Endothelial cell (in vitro differentiated cells): Measurements from ENCODE around the gene IL17REL. TPM values are rescaled to one million over a fixed set of nuclear protein-coding genes. Genes with fewer than 3 reads are reported as not detected.
"Not testable (repeated sequence)": the region's sequence is repeated elsewhere in the genome, so short reads cannot be mapped to it uniquely, and the experiment has no call there.

ENCODE experiments used
- DNase-seq: peaks from one replicate; pipeline ENCODE4 v3.0.0; 2021; ENCODE audit warnings: low spot score
- H3K27ac Mint-ChIP-seq: one replicate; pipeline ENCODE4 v1.8.0; 2021; ENCODE audit warnings: mixed read lengths, inconsistent platforms; ENCODE audit not compliant: unreplicated experiment
- H3K27me3 Mint-ChIP-seq: one replicate; pipeline ENCODE4 v1.8.0; 2021; ENCODE audit warnings: mild to moderate bottlenecking, moderate library complexity, mixed read lengths, inconsistent platforms; ENCODE audit not compliant: unreplicated experiment
- H3K36me3 Mint-ChIP-seq: one replicate; pipeline ENCODE4 v1.8.0; 2021; ENCODE audit warnings: mild to moderate bottlenecking, low read depth, mixed read lengths, inconsistent platforms; ENCODE audit not compliant: unreplicated experiment
- H3K4me1 Mint-ChIP-seq: one replicate; pipeline ENCODE4 v1.8.0; 2021; ENCODE audit warnings: mild to moderate bottlenecking, mixed read lengths, inconsistent platforms; ENCODE audit not compliant: unreplicated experiment
- H3K4me3 Mint-ChIP-seq: one replicate; pipeline ENCODE4 v1.8.0; 2021; ENCODE audit warnings: mild to moderate bottlenecking, mixed read lengths, inconsistent platforms; ENCODE audit not compliant: unreplicated experiment
- H3K9me3 Mint-ChIP-seq: one replicate; pipeline ENCODE4 v1.8.0; 2021; ENCODE audit warnings: mixed read lengths, inconsistent platforms; ENCODE audit not compliant: unreplicated experiment
- CTCF ChIP-seq: fragments of 200-600 bp; sonication (generic); IDR thresholded peaks from one replicate; pipeline ENCODE4 v1.5.0; 2021; ENCODE audit warnings: antibody characterized with exemption; ENCODE audit not compliant: unreplicated experiment
- total RNA-seq: library from RNA; stranded (reverse); fragmentation: NEBNext Ultra II Directional; extraction: Animal tissue kit (Norgen Biotek cat#: 25700); gene quantifications from one replicate; pipeline ENCODE4 v1.2.1, GENCODE V29; 2021; ENCODE audit not compliant: unreplicated experiment

Gene IL17REL
- total RNA-seq, 1 donor from 2014 or later: 0.15 TPM

GRCh38 chr22:49991167-49991566, 21.4 kb downstream of the IL17REL start:
- peaks cover 7% of the 10 kb centered on the region for H3K27me3 Mint-ChIP-seq
- H3K4me1 Mint-ChIP-seq: peaks cover 2% of the 10 kb centered on the region
- peaks cover 4% of the 10 kb centered on the region for H3K36me3 Mint-ChIP-seq
- no peak for TF ChIP-seq CTCF
- H3K27ac Mint-ChIP-seq: no peak overlapping the region
- no peak overlapping the region for H3K4me3 Mint-ChIP-seq
- H3K9me3 Mint-ChIP-seq: peaks cover 5% of the 10 kb centered on the region
- no peak for DNase-seq

- H3K4me3 Mint-ChIP-seq, H3K36me3 Mint-ChIP-seq, DNase-seq, H3K27ac Mint-ChIP-seq, H3K4me1 Mint-ChIP-seq, H3K9me3 Mint-ChIP-seq, H3K27me3 Mint-ChIP-seq: not testable (repeated sequence)
Measured at GRCh38 chr22:49989826-49990225, 22.7 kb downstream of the IL17REL start.

GRCh38 chr22:49986325-49986724, 26.2 kb downstream of the IL17REL start:
- TF ChIP-seq CTCF: no peak
- DNase-seq: no peak
- H3K4me1 Mint-ChIP-seq: peaks cover 3% of the 10 kb centered on the region
- no peak overlapping the region for H3K27ac Mint-ChIP-seq
- peaks cover 12% of the 10 kb centered on the region for H3K27me3 Mint-ChIP-seq
- H3K36me3 Mint-ChIP-seq: peaks cover 11% of the 10 kb centered on the region
- peaks cover 5% of the 10 kb centered on the region for H3K9me3 Mint-ChIP-seq
- no peak overlapping the region for H3K4me3 Mint-ChIP-seq

- no peak overlapping the region for H3K27ac Mint-ChIP-seq
- no peak overlapping the region for H3K4me3 Mint-ChIP-seq
Measured at GRCh38 chr22:49983148-49984042, 29.2 kb downstream of the IL17REL start.

GRCh38 chr22:49981799-49982198, 30.8 kb downstream of the IL17REL start:
- H3K27me3 Mint-ChIP-seq: peaks cover 11% of the 10 kb centered on the region
- not testable (repeated sequence) for DNase-seq, H3K27ac Mint-ChIP-seq, H3K36me3 Mint-ChIP-seq, H3K4me1 Mint-ChIP-seq, H3K9me3 Mint-ChIP-seq, H3K4me3 Mint-ChIP-seq

More at GRCh38 chr22:49983148-49984042, 29.2 kb downstream of the IL17REL start:
- H3K27me3 Mint-ChIP-seq: peaks cover 10% of the 10 kb centered on the region
- no peak for DNase-seq
- H3K4me1 Mint-ChIP-seq: peaks cover 3% of the 10 kb centered on the region
- H3K9me3 Mint-ChIP-seq: peaks cover 8% of the 10 kb centered on the region
- peaks cover 8% of the 10 kb centered on the region for H3K36me3 Mint-ChIP-seq
- peak; percentile 68 for TF ChIP-seq CTCF
